Measurements from ENCODE around the gene BRPF3. TPM values are rescaled to one million over a fixed set of nuclear protein-coding genes. Genes with fewer than 3 reads are reported as not detected.

Gene BRPF3
- total RNA-seq, 1 donor from 2014 or later = 19.2 TPM

GRCh38 chr6:36178544-36178943 is 18.0 kb upstream of the BRPF3 start:
- no peak for DNase-seq (ENCODE audit: low read depth)
- no peak overlapping the region for H3K4me3 ChIP-seq (ENCODE audit: low read depth, low read length)
- H3K36me3 ChIP-seq (ENCODE audit: control insufficient read depth, insufficient read depth, low read length) = no peaks in the 10 kb centered on the region
- no peaks in the 10 kb centered on the region for H3K27me3 ChIP-seq (ENCODE audit: control insufficient read depth, insufficient read depth, low read length)
- TF ChIP-seq CTCF (IDR thresholded peaks at IDR 0.05; ENCODE audit: insufficient read depth, low read length, poor library complexity, severe bottlenecking) = no peak

- TF ChIP-seq CTCF (IDR thresholded peaks at IDR 0.05; ENCODE audit: insufficient read depth, low read length, poor library complexity, severe bottlenecking) = no peak
- no peak for DNase-seq (ENCODE audit: low read depth)
- Histone ChIP-seq H3K36me3 (ENCODE audit: control insufficient read depth, insufficient read depth, low read length) (no peaks in the 10 kb centered on the region), H3K4me3 (ENCODE audit: low read depth, low read length) (no peak overlapping the region), H3K27me3 (ENCODE audit: control insufficient read depth, insufficient read depth, low read length) (no peaks in the 10 kb centered on the region)
Measured at GRCh38 chr6:36180126-36180525, 16.4 kb upstream of the BRPF3 start.

- Histone ChIP-seq H3K4me3 (ENCODE audit: low read depth, low read length) (no peak overlapping the region), H3K27me3 (ENCODE audit: control insufficient read depth, insufficient read depth, low read length) (no peaks in the 10 kb centered on the region), H3K36me3 (ENCODE audit: control insufficient read depth, insufficient read depth, low read length) (no peaks in the 10 kb centered on the region)
- TF ChIP-seq CTCF (IDR thresholded peaks at IDR 0.05; ENCODE audit: insufficient read depth, low read length, poor library complexity, severe bottlenecking) = no peak
- DNase-seq (ENCODE audit: low read depth) = no peak
Measured at GRCh38 chr6:36184311-36184710, 12.2 kb upstream of the BRPF3 start.

GRCh38 chr6:36186199-36186598 is 10.3 kb upstream of the BRPF3 start:
- Histone ChIP-seq H3K4me3 (ENCODE audit: low read depth, low read length) (no peak overlapping the region), H3K36me3 (ENCODE audit: control insufficient read depth, insufficient read depth, low read length) (no peaks in the 10 kb centered on the region), H3K27me3 (ENCODE audit: control insufficient read depth, insufficient read depth, low read length) (no peaks in the 10 kb centered on the region)
- TF ChIP-seq CTCF (IDR thresholded peaks at IDR 0.05; ENCODE audit: insufficient read depth, low read length, poor library complexity, severe bottlenecking) = no peak
- no peak for DNase-seq (ENCODE audit: low read depth)

- no peak for TF ChIP-seq CTCF (IDR thresholded peaks at IDR 0.05; ENCODE audit: insufficient read depth, low read length, poor library complexity, severe bottlenecking)
- Histone ChIP-seq H3K4me3 (ENCODE audit: low read depth, low read length) (no peak overlapping the region), H3K27me3 (ENCODE audit: control insufficient read depth, insufficient read depth, low read length) (no peaks in the 10 kb centered on the region), H3K36me3 (ENCODE audit: control insufficient read depth, insufficient read depth, low read length) (no peaks in the 10 kb centered on the region)
- DNase-seq (ENCODE audit: low read depth) = no peak
Measured at GRCh38 chr6:36187446-36187845, 9.1 kb upstream of the BRPF3 start.

- Histone ChIP-seq H3K4me3 (ENCODE audit: low read depth, low read length) (peak overlapping the region; percentile 53), H3K36me3 (ENCODE audit: control insufficient read depth, insufficient read depth, low read length) (peaks cover 1% of the 10 kb centered on the region), H3K27me3 (ENCODE audit: control insufficient read depth, insufficient read depth, low read length) (no peaks in the 10 kb centered on the region)
- no peak for DNase-seq (ENCODE audit: low read depth)
- TF ChIP-seq CTCF (IDR thresholded peaks at IDR 0.05; ENCODE audit: insufficient read depth, low read length, poor library complexity, severe bottlenecking) = no peak
Measured at GRCh38 chr6:36195471-36196112, 952 bp upstream of the BRPF3 start.
